ENCODE measurements around the gene SLC31A1. TPM values are rescaled to one million over a fixed set of nuclear protein-coding genes. Genes with fewer than 3 reads are reported as not detected.

Gene SLC31A1
- total and polyA plus RNA-seq, 2 of the 8 experiments (the other 6 are each of a cell fraction or from before 2014, with no cell fraction given): 23.9 to 40.8 TPM

DNA sequence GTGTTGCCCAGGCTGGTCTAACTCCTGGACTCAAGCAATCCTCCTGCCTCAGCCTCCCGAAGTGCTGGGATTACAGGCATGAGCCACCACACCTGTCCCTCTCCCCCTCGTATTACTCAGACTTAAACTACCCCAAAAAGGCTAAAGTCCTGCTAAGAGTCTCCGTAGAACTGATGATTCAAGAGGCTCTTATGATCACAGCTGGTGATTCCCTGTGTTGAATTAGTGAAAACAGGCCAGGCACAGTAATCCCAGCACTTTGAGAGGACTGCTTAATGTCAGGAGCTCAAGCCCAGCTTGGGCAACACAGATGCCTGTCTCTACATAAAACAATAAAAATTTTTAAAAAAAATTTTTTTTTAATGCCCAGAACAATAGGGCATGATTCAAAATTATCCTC, 44.8 kb downstream of the SLC31A1 start:
- Histone ChIP-seq H2BK20ac (ENCODE audit: low read length) (no peak overlapping the region), H3K27ac (ENCODE audit: low read depth, low read length) (no peak overlapping the region), H4K20me1 (replicated peaks in 1 of 2; ENCODE audit: control insufficient read depth in 1 of 2, insufficient read depth in 2 of 2, low read length in 2 of 2) (peaks cover 0 to 2% of the 10 kb centered on the region in 2 experiments), H2AK5ac (ENCODE audit: low read depth, low read length) (no peak overlapping the region), H3K23ac (ENCODE audit: insufficient read length) (no peak overlapping the region), H3K9me3 (ENCODE audit: insufficient read depth in 2 of 2, low read depth in 1 of 2, low read length in 1 of 2) (no peaks in the 10 kb centered on the region), H2BK120ac (replicated peaks; ENCODE audit: low read depth, low read length) (no peak overlapping the region), H3K4me2 (ENCODE audit: insufficient read depth in 1 of 2, low read depth in 2 of 2, low read length in 2 of 2) (no peak overlapping the region), H4K8ac (ENCODE audit: extremely low read depth, insufficient read depth, low read length) (no peak overlapping the region), H3K4ac (replicated peaks; ENCODE audit: insufficient read length, low read depth, low read length) (no peak overlapping the region), H2BK15ac (ENCODE audit: low read length) (no peak overlapping the region), H3K27me3 (replicated peaks in 1 of 4; ENCODE audit: control insufficient read depth in 3 of 4, extremely low read depth in 1 of 4, insufficient read depth in 3 of 4, low read length in 3 of 4) (no peaks in the 10 kb centered on the region), H4K5ac (ENCODE audit: insufficient read length, low read depth, low read length) (no peak overlapping the region), H3K4me1 (replicated peaks in 1 of 4; ENCODE audit: control insufficient read depth in 3 of 4, insufficient read depth in 4 of 4, low read length in 3 of 4) (no peaks in the 10 kb centered on the region), H3K18ac (ENCODE audit: extremely low read depth, low read length) (no peak overlapping the region), H3K23me2 (ENCODE audit: low read depth, low read length) (no peaks in the 10 kb centered on the region), H3K9ac (replicated peaks in 1 of 4; ENCODE audit: extremely low read depth in 1 of 4, low read depth in 3 of 4, low read length in 3 of 4) (no peak overlapping the region), H3K14ac (ENCODE audit: insufficient read length) (no peak overlapping the region), H2BK5ac (ENCODE audit: low read depth, low read length) (no peak overlapping the region), H4K91ac (replicated peaks; ENCODE audit: insufficient read length, low read length) (no peak overlapping the region), H2AFZ (ENCODE audit: low read length) (no peak overlapping the region), H3K56ac (replicated peaks; ENCODE audit: insufficient read length, low read depth, low read length) (no peak overlapping the region), H2BK12ac (ENCODE audit: low read depth, low read length) (no peak overlapping the region), H3K36me3 (ENCODE audit: control insufficient read depth in 2 of 4, insufficient read depth in 4 of 4, low read length in 3 of 4) (peaks cover 3 to 16% (median 8%) of the 10 kb centered on the region in 4 experiments), H3K79me1 (ENCODE audit: low read depth, low read length) (no peaks in the 10 kb centered on the region), H3K79me2 (ENCODE audit: control insufficient read depth in 1 of 2, insufficient read depth in 2 of 2, low read length in 2 of 2) (no peaks in the 10 kb centered on the region), H3K4me3 (ENCODE audit: extremely low read depth in 1 of 4, insufficient read depth in 2 of 4, low read depth in 3 of 4, low read length in 4 of 4) (no peak overlapping the region)
- TF ChIP-seq RFX5 (IDR thresholded peaks at IDR 0.05; ENCODE audit: borderline replicate concordance, low read depth, low read length) (no peak), CTBP2 (IDR thresholded peaks at IDR 0.05; ENCODE audit: borderline replicate concordance, insufficient read depth, insufficient read length, low read length) (no peak), TBP (IDR thresholded peaks at IDR 0.05; ENCODE audit: low read depth, low read length) (no peak), SAP30 (IDR thresholded peaks at IDR 0.05; ENCODE audit: insufficient read depth, insufficient replicate concordance, low read length) (no peak), ATF2 (IDR thresholded peaks at IDR 0.05; ENCODE audit: low read length) (no peak), FOSL1 (IDR thresholded peaks at IDR 0.05; ENCODE audit: insufficient read depth, low read depth, low read length) (no peak), PHF8 (conservative IDR thresholded peaks at IDR 0.05; ENCODE audit: low read depth, low read length) (no peak), RXRA (IDR thresholded peaks at IDR 0.05; ENCODE audit: insufficient read depth, low read depth, low read length) (no peak)
- TF ChIP-seq, protein P1, sequence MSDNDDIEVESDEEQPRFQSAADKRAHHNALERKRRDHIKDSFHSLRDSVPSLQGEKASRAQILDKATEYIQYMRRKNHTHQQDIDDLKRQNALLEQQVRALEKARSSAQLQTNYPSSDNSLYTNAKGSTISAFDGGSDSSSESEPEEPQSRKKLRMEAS (IDR thresholded peaks at IDR 0.05): no peak
- ChIA-PET POLR2A (ENCODE audit: partially characterized antibody) (interaction anchor here (1.0 to 1.5 kb wide), 2 partner anchors 8 to 45 kb away, joined by 3 to 4 read pairs; partner anchors contain the start of genes FKBP15 and SLC31A1), CTCF (ENCODE audit: partially characterized antibody) (no interaction called here)
- FAIRE-seq (no peak), DNase-seq (ENCODE audit: low read depth in 1 of 2, low spot score in 2 of 2) (no peak)
- WGBS, 2 experiments (ENCODE audit: extremely low coverage in 1 of 2, insufficient coverage in 1 of 2, insufficient read length in 1 of 2, insufficient replicate concordance in 2 of 2, low coverage in 1 of 2, low lambda C conversion rate in 2 of 2, missing lambda C conversion rate in 1 of 2): 87% methylated on average over 3 of the region's 3 CpGs; no CpG with 5 or more reads in 1 of the 2 experiments
